Loucy (cell line): ENCODE results near the gene VEGFD.

Experiments
- H2AFZ ChIP-seq: fragments of 200-600 bp; sonication (generic); 2 replicates; pipeline ENCODE4 v1.6.0; 2016; ENCODE audit warnings: antibody characterized with exemption, mild to moderate bottlenecking, low read length, moderate library complexity
- H3F3A ChIP-seq: fragments of 200-600 bp; 2 replicates; pipeline ENCODE4 v1.6.0; 2016; ENCODE audit warnings: antibody characterized with exemption, low read depth, mild to moderate bottlenecking
- H3K27me3 ChIP-seq: fragments of 200-600 bp; sonication (generic); 2 replicates; pipeline ENCODE4 v1.6.1; 2014; ENCODE audit warnings: low read length, mild to moderate bottlenecking; ENCODE audit not compliant: insufficient read depth, poor library complexity, severe bottlenecking
- H3K36me3 ChIP-seq: fragments of 200-600 bp; sonication (generic); 2 replicates; pipeline ENCODE4 v1.6.1; 2016; ENCODE audit warnings: low read length; ENCODE audit not compliant: insufficient read depth
- H3K4me1 ChIP-seq: fragments of 200-600 bp; sonication (generic); 2 replicates; pipeline ENCODE4 v1.5.1; 2014; ENCODE audit warnings: low read length, mild to moderate bottlenecking; ENCODE audit not compliant: insufficient read depth, poor library complexity, severe bottlenecking
- H3K4me2 ChIP-seq: fragments of 200-600 bp; sonication (generic); 2 replicates; pipeline ENCODE4 v1.6.0; 2014; ENCODE audit warnings: antibody characterized with exemption, low read length, low read depth, mild to moderate bottlenecking; ENCODE audit not compliant: poor library complexity, severe bottlenecking
- H3K4me3 ChIP-seq: fragments of 200-600 bp; sonication (generic); 2 replicates; pipeline ENCODE4 v1.5.1; 2014; ENCODE audit warnings: low read length, mild to moderate bottlenecking, mixed read lengths; ENCODE audit not compliant: poor library complexity, severe bottlenecking
- H3K79me2 ChIP-seq: fragments of 200-600 bp; sonication (generic); 2 replicates; pipeline ENCODE4 v1.6.1; 2014; ENCODE audit warnings: low read length; ENCODE audit not compliant: insufficient read depth
- H3K9ac ChIP-seq: fragments of 200-600 bp; sonication (generic); 2 replicates; pipeline ENCODE4 v1.6.0; 2014; ENCODE audit warnings: mild to moderate bottlenecking, low read depth, low read length, moderate library complexity; ENCODE audit not compliant: poor library complexity, severe bottlenecking
- H3K9me2 ChIP-seq: fragments of 200-600 bp; sonication (generic); replicated peaks from 2 replicates; pipeline ENCODE4 v1.6.1; 2016; ENCODE audit warnings: low read depth, low read length, mixed read lengths
- H3K9me3 ChIP-seq: fragments of 200-600 bp; sonication (generic); 2 replicates; pipeline ENCODE4 v1.6.1; 2014; ENCODE audit warnings: mild to moderate bottlenecking, antibody characterized with exemption, low read length, low read depth; ENCODE audit not compliant: insufficient read depth
- H4K20me1 ChIP-seq: fragments of 200-600 bp; sonication (generic); 2 replicates; pipeline ENCODE4 v1.6.0; 2014; ENCODE audit warnings: antibody characterized with exemption, low read length, mild to moderate bottlenecking; ENCODE audit not compliant: insufficient read depth, poor library complexity, severe bottlenecking
- CTCF ChIP-seq: fragments of 200-600 bp; sonication (generic); conservative IDR thresholded peaks from 2 replicates; pipeline ENCODE4 v1.5.1; 2014; ENCODE audit warnings: mild to moderate bottlenecking, antibody characterized with exemption, low read length
- EZH2phosphoT487 ChIP-seq: fragments of 200-600 bp; IDR thresholded peaks from 2 replicates; pipeline ENCODE4 v1.6.1; 2018; ENCODE audit warnings: antibody characterized with exemption, mild to moderate bottlenecking, moderate library complexity, borderline replicate concordance

Gene VEGFD

GRCh38 chrX:15350329-15350996 lies 33.8 kb downstream of the VEGFD start:
- no peaks in the 10 kb centered on the region for H3K9me3 ChIP-seq
- H3F3A ChIP-seq = no peaks in the 10 kb centered on the region
- H3K79me2 ChIP-seq = no peaks in the 10 kb centered on the region
- H4K20me1 ChIP-seq = no peaks in the 10 kb centered on the region
- no peaks in the 10 kb centered on the region for H3K27me3 ChIP-seq
- H3K36me3 ChIP-seq = no peaks in the 10 kb centered on the region
- H2AFZ ChIP-seq = peak overlapping the region; percentile 12; the same call in 1 of the 2 replicates
- H3K4me2 ChIP-seq = no peak overlapping the region
- H3K9me2 ChIP-seq = no peaks in the 10 kb centered on the region
- no peak overlapping the region for H3K4me3 ChIP-seq
- TF ChIP-seq EZH2phosphoT487 (no peak), CTCF (no peak)
- H3K4me1 ChIP-seq = no peaks in the 10 kb centered on the region
- H3K9ac ChIP-seq = no peak overlapping the region

- no peak overlapping the region for H3K4me2 ChIP-seq
- H3K9ac ChIP-seq = no peak overlapping the region
- H3K4me1 ChIP-seq = no peaks in the 10 kb centered on the region
- no peaks in the 10 kb centered on the region for H3F3A ChIP-seq
- H3K9me2 ChIP-seq = no peaks in the 10 kb centered on the region
- H3K79me2 ChIP-seq = no peaks in the 10 kb centered on the region
- H3K4me3 ChIP-seq = no peak overlapping the region
- H3K27me3 ChIP-seq = no peaks in the 10 kb centered on the region
- no peaks in the 10 kb centered on the region for H3K36me3 ChIP-seq
- H4K20me1 ChIP-seq = no peaks in the 10 kb centered on the region
- no peaks in the 10 kb centered on the region for H3K9me3 ChIP-seq
- TF ChIP-seq CTCF = peak; percentile 60
- no peak for TF ChIP-seq EZH2phosphoT487
- 0 out of 2 replicates have a peak overlapping the region, but pooled peaks have one; percentile 49 for H2AFZ ChIP-seq
Observed at GRCh38 chrX:15349046-15349445, 35.2 kb downstream of the VEGFD start.

GRCh38 chrX:15345976-15346375 lies 38.2 kb downstream of the VEGFD start:
- no peak overlapping the region for H3K4me2 ChIP-seq
- no peak overlapping the region for H3K9ac ChIP-seq
- no peaks in the 10 kb centered on the region for H3K79me2 ChIP-seq
- no peaks in the 10 kb centered on the region for H3K4me1 ChIP-seq
- no peaks in the 10 kb centered on the region for H4K20me1 ChIP-seq
- no peaks in the 10 kb centered on the region for H3K9me2 ChIP-seq
- no peaks in the 10 kb centered on the region for H3K27me3 ChIP-seq
- H3K9me3 ChIP-seq = no peaks in the 10 kb centered on the region
- TF ChIP-seq EZH2phosphoT487 (no peak), CTCF (no peak)
- no peak overlapping the region for H3K4me3 ChIP-seq
- no peak overlapping the region for H2AFZ ChIP-seq
- no peaks in the 10 kb centered on the region for H3K36me3 ChIP-seq
- no peaks in the 10 kb centered on the region for H3F3A ChIP-seq
